SK-N-MC (cell line): ENCODE data around the gene RUNX1.

Experiments used
- EZH2 ChIP-seq: fragments of 200-600 bp; sonication (generic); IDR thresholded peaks from one replicate; pipeline ENCODE4 v1.6.1; 2017; ENCODE audit warnings: antibody characterized with exemption
- POLR2AphosphoS5 ChIP-seq: IDR thresholded peaks from 2 replicates; pipeline ENCODE4 v1.6.1; 2012; ENCODE audit warnings: mild to moderate bottlenecking, low read depth, low read length, borderline replicate concordance

- TF ChIP-seq EZH2 (no peak), POLR2AphosphoS5 (no peak)
Observed at GRCh38 chr21:34762786-34763185, 286.3 kb downstream of the RUNX1 start.
